Activated naive CD8-positive, alpha-beta T cell treated with anti-CD3 and anti-CD28 coated beads, Interleukin-2, amount 10 ng/mL, durations not matched to agents 7 days and 5 days (primary cell): ENCODE results near the gene CRAMP1. TPM values are rescaled to one million over a fixed set of nuclear protein-coding genes. Genes with fewer than 3 reads are reported as not detected.

Experiments
- ATAC-seq: fragments of 150-1000 bp; cut with Tn5 transposase; one replicate; pipeline ENCODE4 v1.10.0; 2021; ENCODE audit warnings: low read depth, moderate library complexity
- POLR2A ChIA-PET: fragments of 350-600 bp; sonication (Branson Sonifier 250); formaldehyde crosslinking; loops from one replicate; lab custom pipeline; 2021; ENCODE audit warnings: antibody characterized with exemption; lab: Charles Lee
- DNase-seq: peaks from one replicate; pipeline ENCODE4 v3.0.0; 2021
- H3K27ac Mint-ChIP-seq: one replicate; pipeline ENCODE4 v1.8.0; 2022; ENCODE audit warnings: mild to moderate bottlenecking, mixed read lengths
- H3K27me3 Mint-ChIP-seq: one replicate; pipeline ENCODE4 v1.8.0; 2022; ENCODE audit warnings: mild to moderate bottlenecking, moderate library complexity, mixed read lengths
- H3K36me3 Mint-ChIP-seq: one replicate; pipeline ENCODE4 v1.8.0; 2021; ENCODE audit warnings: mild to moderate bottlenecking, mixed read lengths
- H3K4me1 Mint-ChIP-seq: one replicate; pipeline ENCODE4 v1.8.0; 2021; ENCODE audit warnings: mixed read lengths
- H3K4me3 Mint-ChIP-seq: one replicate; pipeline ENCODE4 v1.8.0; 2022; ENCODE audit warnings: mild to moderate bottlenecking, moderate library complexity, mixed read lengths
- H3K9me3 Mint-ChIP-seq: one replicate; pipeline ENCODE4 v1.8.0; 2021; ENCODE audit warnings: mixed read lengths
- total RNA-seq, 2 experiments: library from RNA; stranded (reverse); gene quantifications; one replicate each; pipeline ENCODE4 v1.2.3, GENCODE V29; 2021

Gene CRAMP1
- total RNA-seq, 2 experiments from 2014 or later, result 25.2 to 27.8 TPM

GRCh38 chr16:1643521-1643920 lies 31.4 kb downstream of the CRAMP1 start:
- DNase-seq (no peak), ATAC-seq (no peak)
- Mint-ChIP-seq H3K4me3 (no peak overlapping the region), H3K4me1 (peaks cover 15% of the 10 kb centered on the region), H3K9me3 (no peaks in the 10 kb centered on the region), H3K27ac (peak overlapping the region; percentile 31), H3K27me3 (no peaks in the 10 kb centered on the region), H3K36me3 (peaks cover 7% of the 10 kb centered on the region)
- POLR2A ChIA-PET, result no interaction called here

DNA sequence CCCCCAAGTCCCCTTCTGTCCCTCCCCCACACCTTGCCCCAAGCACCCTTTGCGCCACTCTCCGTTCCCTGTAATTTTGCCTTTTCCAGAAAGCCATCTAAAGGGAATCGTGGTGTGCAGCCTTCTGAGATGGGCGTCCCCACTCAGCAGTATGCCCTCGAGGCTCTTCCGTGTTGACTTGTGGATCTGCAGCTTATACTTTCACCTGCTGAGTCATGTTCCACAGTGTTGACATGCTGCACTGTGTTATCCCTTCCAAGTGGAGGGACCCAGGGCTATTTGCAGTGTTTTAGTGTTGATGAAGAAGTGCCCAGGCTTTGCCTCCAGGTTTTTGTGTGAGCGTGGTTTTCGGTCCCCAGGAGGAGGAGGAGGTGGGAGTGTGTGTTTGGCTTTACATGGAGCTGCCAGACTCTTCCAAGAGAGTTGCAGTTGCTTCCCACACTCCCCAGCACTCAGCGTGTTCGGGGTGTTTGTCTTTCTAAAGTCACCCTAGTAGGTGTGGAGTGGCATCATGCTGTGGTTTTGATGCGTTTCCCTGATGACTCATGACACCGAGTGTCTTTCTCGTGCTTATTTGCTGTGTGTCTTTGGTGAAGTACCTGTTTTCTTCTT lies 33.9 kb downstream of the CRAMP1 start:
- no peaks in the 10 kb centered on the region for H3K9me3 Mint-ChIP-seq
- peak overlapping the region; percentile 13 for H3K4me3 Mint-ChIP-seq
- H3K27me3 Mint-ChIP-seq, result no peaks in the 10 kb centered on the region
- peaks cover 15% of the 10 kb centered on the region for H3K4me1 Mint-ChIP-seq
- H3K27ac Mint-ChIP-seq, result peak overlapping the region; percentile 78
- POLR2A ChIA-PET, result interaction anchor here (0.6 kb wide), 1 partner anchor 93 kb away, joined by 3 read pairs; no protein-coding TSS in a partner anchor
- H3K36me3 Mint-ChIP-seq, result peaks cover 9% of the 10 kb centered on the region
- DNase-seq (no peak), ATAC-seq (peak; percentile 80)

- H3K9me3 Mint-ChIP-seq, result no peaks in the 10 kb centered on the region
- H3K27ac Mint-ChIP-seq, result peak overlapping the region; percentile 53
- no peak for DNase-seq
- POLR2A ChIA-PET, result no interaction called here
- H3K4me3 Mint-ChIP-seq, result no peak overlapping the region
- peaks cover 19% of the 10 kb centered on the region for H3K4me1 Mint-ChIP-seq
- H3K27me3 Mint-ChIP-seq, result no peaks in the 10 kb centered on the region
- no peak for ATAC-seq
- H3K36me3 Mint-ChIP-seq, result peaks cover 17% of the 10 kb centered on the region
These were observed 35.7 kb downstream of the CRAMP1 start for GRCh38 chr16:1647856-1648255.

DNA sequence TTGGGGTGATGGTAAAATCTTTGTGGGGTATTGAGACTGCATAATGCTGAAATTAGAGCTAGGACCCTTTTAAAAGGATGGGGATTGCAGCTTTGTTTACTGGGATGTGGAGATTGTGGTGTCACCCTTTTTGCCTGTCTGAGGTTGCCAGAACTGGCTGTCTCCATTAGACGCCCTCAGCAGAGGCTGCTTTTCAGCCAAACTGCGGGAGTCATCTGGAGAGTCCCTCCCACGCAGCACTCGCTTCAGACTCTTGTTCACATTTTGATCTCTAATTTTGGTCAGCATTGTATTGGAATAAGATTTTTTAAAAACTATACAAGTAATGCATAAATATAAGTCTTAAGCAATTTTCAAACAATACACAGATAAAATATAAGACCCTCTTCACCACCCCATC lies 38.0 kb downstream of the CRAMP1 start:
- Mint-ChIP-seq H3K9me3 (no peaks in the 10 kb centered on the region), H3K4me3 (no peak overlapping the region), H3K4me1 (peaks cover 19% of the 10 kb centered on the region), H3K27ac (no peak overlapping the region), H3K36me3 (peaks cover 14% of the 10 kb centered on the region), H3K27me3 (no peaks in the 10 kb centered on the region)
- POLR2A ChIA-PET, result interaction anchor here (1.0 kb wide), 1 partner anchor 35 kb away, joined by 3 read pairs; no protein-coding TSS in a partner anchor
- no peak for DNase-seq
- ATAC-seq, result no peak

- POLR2A ChIA-PET, result interaction anchor here (1.0 kb wide), 1 partner anchor 36 kb away, joined by 3 read pairs; no protein-coding TSS in a partner anchor
- H3K36me3 Mint-ChIP-seq, result peaks cover 14% of the 10 kb centered on the region
- peaks cover 9% of the 10 kb centered on the region for H3K4me1 Mint-ChIP-seq
- no peak for ATAC-seq
- no peaks in the 10 kb centered on the region for H3K27me3 Mint-ChIP-seq
- no peaks in the 10 kb centered on the region for H3K9me3 Mint-ChIP-seq
- peak overlapping the region; percentile 73 for H3K27ac Mint-ChIP-seq
- H3K4me3 Mint-ChIP-seq, result no peak overlapping the region
- no peak for DNase-seq
These were observed 39.2 kb downstream of the CRAMP1 start for GRCh38 chr16:1651094-1651973.

DNA sequence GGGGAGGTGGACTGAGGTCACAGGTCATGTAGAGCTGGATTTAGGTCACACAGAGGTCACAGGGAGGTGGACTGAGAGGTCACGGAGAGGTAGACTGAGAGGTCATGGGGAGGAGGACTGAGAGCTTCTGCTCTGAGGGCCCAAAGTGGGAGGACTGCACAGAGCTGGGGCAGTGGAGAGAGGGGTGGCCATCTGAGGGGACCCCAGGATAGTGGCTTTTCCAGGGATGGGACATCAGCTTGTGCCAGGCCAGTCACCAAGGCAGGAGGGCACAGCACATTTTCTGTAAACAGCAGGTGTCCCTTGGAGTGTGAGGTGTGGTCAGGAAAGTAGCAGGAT lies 39.8 kb downstream of the CRAMP1 start:
- Mint-ChIP-seq H3K27ac (peak overlapping the region; percentile 73), H3K4me3 (no peak overlapping the region), H3K27me3 (no peaks in the 10 kb centered on the region)

DNA sequence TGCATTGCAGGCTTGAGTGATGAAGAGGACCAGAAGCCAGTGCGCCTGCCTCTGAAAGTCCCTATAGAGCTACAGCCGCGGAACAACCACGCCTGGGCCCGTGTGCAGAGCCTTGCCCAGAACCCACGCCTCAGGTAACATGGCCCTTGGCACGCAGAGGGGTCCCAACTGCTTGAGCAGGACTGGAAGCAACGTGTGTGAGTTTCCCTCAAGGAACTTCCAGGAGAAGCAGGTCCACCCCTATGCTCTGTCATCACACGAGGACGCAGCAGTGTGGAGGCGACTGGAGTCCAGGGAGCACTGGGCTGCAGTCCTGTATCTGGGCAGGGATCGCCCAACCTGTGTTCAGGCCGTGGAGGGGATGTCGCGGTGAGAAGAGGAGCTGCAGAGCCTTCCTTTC lies 40.9 kb downstream of the CRAMP1 start:
- H3K27ac Mint-ChIP-seq, result no peak overlapping the region
- ATAC-seq (no peak), DNase-seq (no peak)
- POLR2A ChIA-PET, result no interaction called here
- H3K9me3 Mint-ChIP-seq, result no peaks in the 10 kb centered on the region
- H3K4me3 Mint-ChIP-seq, result no peak overlapping the region
- H3K36me3 Mint-ChIP-seq, result peaks cover 14% of the 10 kb centered on the region
- H3K27me3 Mint-ChIP-seq, result no peaks in the 10 kb centered on the region
- peaks cover 4% of the 10 kb centered on the region for H3K4me1 Mint-ChIP-seq

More for the DNA sequence above, 39.8 kb downstream of the CRAMP1 start:
- Mint-ChIP-seq H3K36me3 (peaks cover 14% of the 10 kb centered on the region), H3K4me1 (peaks cover 4% of the 10 kb centered on the region), H3K9me3 (no peaks in the 10 kb centered on the region)
- no peak for ATAC-seq
- DNase-seq, result no peak
- POLR2A ChIA-PET, result interaction anchor here (0.9 kb wide), 1 partner anchor 40 kb away, joined by 3 read pairs; the partner anchor contains the start of genes CRAMP1 and IFT140

DNA sequence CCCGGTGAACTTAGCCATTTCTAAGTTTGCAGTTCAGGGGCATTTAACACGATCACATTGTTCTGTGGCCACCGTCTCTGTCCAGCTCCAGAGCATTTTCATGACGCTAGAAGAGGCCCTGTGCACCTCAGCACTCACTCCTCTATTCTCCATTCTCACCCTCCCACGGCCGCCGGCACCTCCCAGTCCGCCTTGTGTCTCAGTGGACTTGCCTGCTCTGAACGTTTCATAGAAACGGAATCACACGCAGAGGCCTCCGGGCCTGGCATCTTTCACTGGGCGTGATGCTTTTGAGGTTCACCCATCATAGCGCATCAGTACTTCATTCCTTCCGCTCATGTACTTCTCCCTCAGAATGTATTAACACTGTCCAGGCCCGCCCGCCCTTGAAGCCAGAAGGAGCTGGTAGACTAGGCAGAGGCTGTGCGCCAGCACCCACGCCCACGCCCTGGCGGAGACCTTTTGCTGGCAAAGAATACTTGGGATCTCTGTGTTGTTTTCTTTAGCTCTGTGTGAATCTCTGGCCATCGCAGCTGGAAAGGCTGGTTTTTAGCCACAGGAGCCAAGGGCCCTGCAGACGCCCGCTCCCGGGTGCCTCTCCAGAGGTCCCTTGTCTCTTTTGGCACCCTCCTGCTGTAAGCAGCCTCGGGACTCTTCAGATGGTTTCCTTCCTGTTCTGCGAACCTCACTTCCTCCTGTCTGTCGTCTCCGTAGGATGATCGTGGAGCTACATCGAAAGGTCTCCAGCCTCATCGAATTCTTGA lies 42.5 kb downstream of the CRAMP1 start:
- no peak for ATAC-seq
- H3K4me1 Mint-ChIP-seq, result peaks cover 4% of the 10 kb centered on the region
- POLR2A ChIA-PET, result no interaction called here

DNA sequence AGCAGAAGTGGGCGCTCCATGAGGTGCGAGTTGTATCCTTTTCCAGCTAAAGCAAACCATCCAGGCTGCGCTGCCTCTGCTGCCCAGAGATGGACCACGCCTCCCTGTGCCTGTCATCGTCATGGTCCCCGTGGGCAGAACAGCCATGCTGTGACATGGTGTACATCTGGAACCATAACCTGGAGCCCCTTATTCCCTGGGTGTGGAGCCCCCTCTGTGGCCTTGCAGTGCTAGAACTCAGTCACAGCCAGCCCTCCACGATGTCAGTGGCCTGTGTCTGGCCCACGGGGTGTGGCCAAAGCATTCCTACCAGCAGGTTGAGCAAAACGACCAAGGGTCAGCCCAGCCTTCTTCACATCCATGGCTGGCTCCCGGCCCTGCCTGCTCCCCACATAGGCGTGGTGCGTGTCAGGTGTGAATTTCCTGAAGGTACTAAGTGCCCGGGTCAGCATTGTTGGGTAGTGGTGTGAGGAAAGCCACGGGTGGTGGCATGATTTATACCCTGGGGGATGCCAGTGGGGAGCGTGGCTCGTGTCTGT lies 43.2 kb downstream of the CRAMP1 start:
- peaks cover 4% of the 10 kb centered on the region for H3K4me1 Mint-ChIP-seq
- no peaks in the 10 kb centered on the region for H3K27me3 Mint-ChIP-seq
- H3K27ac Mint-ChIP-seq, result no peak overlapping the region
- DNase-seq, result no peak
- no peak for ATAC-seq
- no peaks in the 10 kb centered on the region for H3K9me3 Mint-ChIP-seq
- H3K36me3 Mint-ChIP-seq, result peaks cover 14% of the 10 kb centered on the region
- no peak overlapping the region for H3K4me3 Mint-ChIP-seq
- POLR2A ChIA-PET, result no interaction called here

More for the DNA sequence above, 42.5 kb downstream of the CRAMP1 start:
- H3K27ac Mint-ChIP-seq, result no peak overlapping the region
- DNase-seq, result no peak
- H3K9me3 Mint-ChIP-seq, result no peaks in the 10 kb centered on the region
- H3K27me3 Mint-ChIP-seq, result no peaks in the 10 kb centered on the region
- peaks cover 14% of the 10 kb centered on the region for H3K36me3 Mint-ChIP-seq
- H3K4me3 Mint-ChIP-seq, result no peak overlapping the region

GRCh38 chr16:1655909-1656807 lies 44.0 kb downstream of the CRAMP1 start:
- ATAC-seq (no peak), DNase-seq (no peak)
- H3K4me1 Mint-ChIP-seq, result peaks cover 4% of the 10 kb centered on the region
- no peaks in the 10 kb centered on the region for H3K9me3 Mint-ChIP-seq
- POLR2A ChIA-PET, result interaction anchor here (0.6 kb wide), 1 partner anchor 32 kb away, joined by 3 read pairs; no protein-coding TSS in a partner anchor
- H3K4me3 Mint-ChIP-seq, result no peak overlapping the region
- H3K27me3 Mint-ChIP-seq, result no peaks in the 10 kb centered on the region
- no peak overlapping the region for H3K27ac Mint-ChIP-seq
- peaks cover 8% of the 10 kb centered on the region for H3K36me3 Mint-ChIP-seq

GRCh38 chr16:1656808-1657617 lies 44.9 kb downstream of the CRAMP1 start:
- POLR2A ChIA-PET, result interaction anchor here (0.6 kb wide), 1 partner anchor 33 kb away, joined by 3 read pairs; no protein-coding TSS in a partner anchor
- no peaks in the 10 kb centered on the region for H3K36me3 Mint-ChIP-seq

More at GRCh38 chr16:1656808-1657617, 44.9 kb downstream of the CRAMP1 start:
- Mint-ChIP-seq H3K9me3 (no peaks in the 10 kb centered on the region), H3K27ac (no peak overlapping the region), H3K27me3 (no peaks in the 10 kb centered on the region), H3K4me3 (no peak overlapping the region), H3K4me1 (no peaks in the 10 kb centered on the region)
- ATAC-seq (no peak), DNase-seq (no peak)
